Suprapubic skin (tissue), 4 donors: Measurements from ENCODE around the gene AKR1E2. TPM values are rescaled to one million over a fixed set of nuclear protein-coding genes. Genes with fewer than 3 reads are reported as not detected.
"Not testable (repeated sequence)": the region's sequence is repeated elsewhere in the genome, so short reads cannot be mapped to it uniquely, and the experiment has no call there.

Experiments used
- DNase-seq, 2 donors: peaks; one replicate each; pipeline ENCODE4 v3.0.0-alpha.2; 2019; ENCODE audit warnings: low spot score in 2 of 2
- H3K27ac ChIP-seq: fragments of 200-600 bp; sonication (generic); one replicate; pipeline ENCODE4 v1.5.1; 2019
- H3K27me3 ChIP-seq: fragments of 200-600 bp; sonication (generic); one replicate; pipeline ENCODE4 v1.5.1; 2019
- H3K36me3 ChIP-seq: fragments of 200-600 bp; sonication (generic); one replicate; pipeline ENCODE4 v1.5.1; 2019
- H3K4me1 ChIP-seq: fragments of 200-600 bp; sonication (generic); one replicate; pipeline ENCODE4 v1.5.1; 2019
- H3K4me3 ChIP-seq: fragments of 200-600 bp; sonication (generic); one replicate; pipeline ENCODE4 v1.5.1; 2019; ENCODE audit warnings: mild to moderate bottlenecking
- H3K9me3 ChIP-seq: fragments of 200-600 bp; sonication (generic); one replicate; pipeline ENCODE4 v1.5.1; 2019
- CTCF ChIP-seq, 2 donors: fragments of 200-600 bp in 1 of 2; fragments of 450-650 bp in 1 of 2; sonication (generic) in 1 of 2; IDR thresholded peaks; one replicate each; pipeline ENCODE4 v1.5.1; 2016 to 2019; ENCODE audit warnings: antibody characterized with exemption in 2 of 2, mild to moderate bottlenecking in 1 of 2, moderate library complexity in 1 of 2
- EP300 ChIP-seq: sonication (generic); formaldehyde crosslinking; IDR thresholded peaks from one replicate; pipeline ENCODE4 v1.6.1; 2017; ENCODE audit warnings: antibody characterized with exemption
- POLR2A ChIP-seq, 2 donors: fragments of 450-650 bp; IDR thresholded peaks; one replicate each; pipeline ENCODE4 v1.6.1; 2017; ENCODE audit warnings: antibody characterized with exemption in 2 of 2, mild to moderate bottlenecking in 2 of 2, moderate library complexity in 2 of 2
- POLR2AphosphoS5 ChIP-seq, 3 donors: sonication (generic); formaldehyde crosslinking; IDR thresholded peaks; one replicate each; pipeline ENCODE4 v1.6.1; 2017; ENCODE audit warnings: antibody characterized with exemption in 3 of 3
- WGBS: methylation state at CpG from one replicate; pipeline ENCODE4 v1.1.5; 2018; 5-methylcytosine and 5-hydroxymethylcytosine counted together
- total RNA-seq, 4 donors: library from RNA; depleted of rRNA; stranded (reverse); fragments of >200 nt; gene quantifications; one replicate each; pipeline ENCODE4 v1.1.0, GENCODE V29; 2016

AKR1E2 gene
- total RNA-seq, 4 donors from 2014 or later, result 1.9 to 6.7 (median 4.3) TPM

DNA sequence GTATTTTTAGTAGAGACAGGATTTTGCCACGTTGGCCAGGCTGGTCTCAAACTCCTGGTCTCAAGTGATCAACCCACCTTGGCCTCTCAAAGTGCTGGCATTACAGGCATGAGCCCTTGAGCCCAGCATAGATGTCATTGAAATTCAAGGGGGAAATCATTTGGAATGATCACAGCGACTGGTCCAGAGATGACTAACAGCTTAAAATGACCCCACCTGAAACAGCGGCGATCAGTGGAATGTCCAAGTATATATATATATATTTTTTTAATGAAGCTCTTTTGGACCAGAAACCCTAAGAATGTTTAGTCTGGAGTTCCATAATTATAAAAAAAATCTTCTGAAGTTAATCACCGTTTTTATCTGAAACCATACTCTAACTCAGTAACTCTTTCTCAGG is 12.5 kb upstream of the AKR1E2 start:
- 64% methylated on average over 5 of the region's 5 CpGs for WGBS
- Histone ChIP-seq H3K4me1 (peaks cover 3% of the 10 kb centered on the region), H3K4me3 (no peak overlapping the region), H3K27me3 (no peaks in the 10 kb centered on the region), H3K36me3 (no peaks in the 10 kb centered on the region), H3K27ac (no peak overlapping the region), H3K9me3 (no peaks in the 10 kb centered on the region)
- no peak for TF ChIP-seq CTCF (IDR thresholded peaks at IDR 0.05)
- TF ChIP-seq POLR2AphosphoS5 (IDR thresholded peaks at IDR 0.05), result no peak
- DNase-seq, result no peak

GRCh38 chr10:4815646-4816180 is 10.3 kb upstream of the AKR1E2 start:
- not testable (repeated sequence) for H3K27me3 ChIP-seq, H3K4me1 ChIP-seq, DNase-seq, H3K36me3 ChIP-seq, H3K4me3 ChIP-seq, H3K27ac ChIP-seq, H3K9me3 ChIP-seq
- 26% methylated on average over 3 of the region's 11 CpGs for WGBS
- TF ChIP-seq CTCF (IDR thresholded peaks at IDR 0.05), result peak in 1 of 2 donors; percentile 64

DNA sequence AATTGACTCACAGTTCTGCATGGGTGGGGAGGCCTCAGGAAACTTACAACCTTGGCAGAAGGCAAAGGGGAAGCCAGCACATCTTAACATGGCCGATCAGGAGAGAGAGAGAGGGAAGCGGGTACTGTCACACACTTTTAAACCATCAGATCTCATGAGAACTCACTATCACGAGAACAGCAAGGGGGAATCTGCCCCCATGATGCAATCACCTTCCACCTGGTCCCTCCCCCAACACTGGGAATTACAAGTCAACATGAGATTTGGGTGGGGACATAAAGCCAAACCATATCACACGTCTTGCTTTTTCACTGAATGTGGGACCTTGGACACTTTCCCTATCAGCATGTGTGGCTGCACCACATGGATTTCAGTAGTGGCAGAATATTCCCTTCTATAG is 9.0 kb upstream of the AKR1E2 start:
- Histone ChIP-seq H3K4me1 (peaks cover 3% of the 10 kb centered on the region), H3K27me3 (no peaks in the 10 kb centered on the region), H3K4me3 (no peak overlapping the region), H3K9me3 (no peaks in the 10 kb centered on the region), H3K36me3 (no peaks in the 10 kb centered on the region), H3K27ac (no peak overlapping the region)
- no peak for TF ChIP-seq POLR2A (IDR thresholded peaks at IDR 0.05)
- TF ChIP-seq CTCF (IDR thresholded peaks at IDR 0.05), result no peak
- no peak for TF ChIP-seq POLR2AphosphoS5 (IDR thresholded peaks at IDR 0.05)
- TF ChIP-seq EP300, result no peak
- DNase-seq, result no peak
- 83% methylated on average over 4 of the region's 4 CpGs for WGBS

DNA sequence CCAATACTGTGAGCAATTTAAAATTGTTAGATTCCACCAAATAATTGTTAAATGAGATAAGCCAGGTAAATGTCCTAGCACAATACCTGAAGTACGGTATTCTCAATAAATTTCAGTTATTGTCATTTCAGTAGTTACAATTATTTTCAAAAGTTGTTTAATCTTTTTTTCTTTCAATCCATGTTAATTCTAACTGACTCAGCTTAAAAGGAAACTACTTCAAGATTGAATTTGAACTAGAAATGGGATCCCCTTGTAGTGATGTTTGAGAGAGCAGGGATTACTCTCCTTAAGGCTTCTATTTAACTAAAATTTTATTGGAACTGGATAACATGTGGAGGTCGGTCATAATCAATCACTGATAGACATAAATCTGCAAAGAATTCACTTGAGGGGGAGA is 6.9 kb upstream of the AKR1E2 start:
- Histone ChIP-seq H3K27me3 (no peaks in the 10 kb centered on the region), H3K4me3 (no peak overlapping the region), H3K4me1 (peaks cover 3% of the 10 kb centered on the region), H3K27ac (no peak overlapping the region), H3K9me3 (no peaks in the 10 kb centered on the region), H3K36me3 (no peaks in the 10 kb centered on the region)
- TF ChIP-seq CTCF (IDR thresholded peaks at IDR 0.05) (no peak), POLR2A (IDR thresholded peaks at IDR 0.05) (no peak), EP300 (no peak), POLR2AphosphoS5 (IDR thresholded peaks at IDR 0.05) (no peak)
- 72% methylated on average over 2 of the region's 2 CpGs for WGBS
- DNase-seq, result no peak

DNA sequence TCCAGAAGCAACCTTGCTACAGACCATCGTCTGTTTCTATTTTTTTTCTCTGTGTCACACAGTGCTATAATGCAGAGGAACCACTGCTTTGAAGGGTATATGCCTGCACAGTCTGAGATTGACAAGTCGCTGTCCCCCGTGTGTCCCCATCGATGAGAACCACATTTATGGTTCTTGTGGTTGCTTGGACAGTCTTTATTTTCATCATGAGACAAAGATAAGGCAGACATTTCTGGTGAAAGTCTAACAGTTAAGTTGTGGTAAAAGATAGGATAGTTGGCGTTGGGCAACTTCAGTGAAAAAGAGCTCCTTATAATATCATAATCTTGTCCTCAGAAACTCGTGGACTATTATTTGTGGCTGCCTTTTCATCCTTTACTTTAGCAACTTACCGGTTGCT is 6.3 kb upstream of the AKR1E2 start:
- H3K4me3 ChIP-seq, result no peak overlapping the region
- H3K27me3 ChIP-seq, result no peaks in the 10 kb centered on the region
- peaks cover 3% of the 10 kb centered on the region for H3K4me1 ChIP-seq
- no peaks in the 10 kb centered on the region for H3K9me3 ChIP-seq
- no peaks in the 10 kb centered on the region for H3K36me3 ChIP-seq
- DNase-seq, result no peak
- no peak for TF ChIP-seq POLR2A (IDR thresholded peaks at IDR 0.05)
- no peak for TF ChIP-seq POLR2AphosphoS5 (IDR thresholded peaks at IDR 0.05)
- no peak overlapping the region for H3K27ac ChIP-seq
- 70% methylated on average over 7 of the region's 7 CpGs for WGBS

- H3K27me3 ChIP-seq, result no peaks in the 10 kb centered on the region
- H3K4me3 ChIP-seq, result no peak overlapping the region
- H3K36me3 ChIP-seq, result no peaks in the 10 kb centered on the region
- TF ChIP-seq POLR2AphosphoS5 (IDR thresholded peaks at IDR 0.05), result no peak
- TF ChIP-seq EP300, result no peak
- no peak for TF ChIP-seq POLR2A (IDR thresholded peaks at IDR 0.05)
- TF ChIP-seq CTCF (IDR thresholded peaks at IDR 0.05), result no peak
- DNase-seq, result no peak
- no peaks in the 10 kb centered on the region for H3K4me1 ChIP-seq
- H3K27ac ChIP-seq, result peak overlapping the region; percentile 34
- WGBS, result 62% methylated on average over 8 of the region's 8 CpGs
- no peaks in the 10 kb centered on the region for H3K9me3 ChIP-seq
Measured at GRCh38 chr10:4820804-4821401, 5.1 kb upstream of the AKR1E2 start.
